GM12878 (cell line): Measurements from ENCODE around the gene ZBTB32. TPM values are rescaled to one million over a fixed set of nuclear protein-coding genes. Genes with fewer than 3 reads are reported as not detected.
A peak's percentile ranks its signal among the peaks of the same experiment; 100 is the strongest.

ENCODE experiments used
- ATAC-seq: fragments of 200-7000 bp; cut with Tn5 transposase; 3 replicates; pipeline ENCODE4 v1.9.1; 2020; ENCODE audit warnings: mild to moderate bottlenecking, moderate library complexity
- BruUV-seq: library from RNA; stranded (reverse); fragments of 400-500 nt; replicated peaks from 2 replicates; lab custom pipeline; 2021; lab: Mats Ljungman, UMichigan
- CTCF ChIA-PET: fragments of 300-600 bp; sonication (Branson Sonifier 250); formaldehyde crosslinking; extraction: SDS; loops from one replicate; lab custom pipeline; 2021; ENCODE audit warnings: inconsistent platforms; lab: Yijun Ruan, JAX
- POLR2A ChIA-PET: fragments of 350-600 bp; formaldehyde crosslinking; extraction: SDS; loops from one replicate; lab custom pipeline; 2021; ENCODE audit warnings: inconsistent platforms; lab: Charles Lee
- RAD21 ChIA-PET: fragments of 300-600 bp; sonication (Branson Sonifier 250); formaldehyde crosslinking; loops from one replicate; lab custom pipeline; 2023; ENCODE audit warnings: antibody characterized with exemption; ENCODE audit not compliant: unreplicated experiment; lab: Charles Lee
- SMC1A ChIA-PET: fragments of 300-600 bp; sonication (Branson Sonifier 250); formaldehyde crosslinking; loops from one replicate; lab custom pipeline; 2023; ENCODE audit not compliant: unreplicated experiment, uncharacterized antibody; lab: Charles Lee
- DNase-seq: peaks from one replicate; pipeline ENCODE4 v3.0.0-alpha.2; 2011; ENCODE audit warnings: low read depth, low spot score
- FAIRE-seq: peaks from 3 replicates; lab custom pipeline; 2011; peaks lifted over from hg19 to GRCh38; lab: Jason Lieb, UNC
- H2AFZ ChIP-seq: 2 replicates; pipeline ENCODE4 v1.6.0; 2011; ENCODE audit warnings: low read depth, low read length, control low read depth; ENCODE audit not compliant: control insufficient read depth
- H3K27ac ChIP-seq: 2 replicates; pipeline ENCODE4 v1.5.1; 2011; ENCODE audit warnings: control low read depth; ENCODE audit not compliant: control insufficient read depth, insufficient read depth
- H3K27me3 ChIP-seq, 2 experiments: replicated peaks in 1 of 2; 2 replicates each; pipeline versions ENCODE4 v1.6.0 to v1.6.1; 2011; ENCODE audit warnings: low read length in 1 of 2; ENCODE audit not compliant: control insufficient read depth in 2 of 2, insufficient read depth in 2 of 2
- H3K36me3 ChIP-seq, 2 experiments: 2 replicates each; pipeline ENCODE4 v1.5.1; 2011; ENCODE audit warnings: low read length in 1 of 2; ENCODE audit not compliant: control insufficient read depth in 2 of 2, insufficient read depth in 2 of 2
- H3K4me1 ChIP-seq: 2 replicates; pipeline ENCODE4 v1.6.1; 2011; ENCODE audit warnings: mild to moderate bottlenecking, low read length, moderate library complexity, mixed read lengths; ENCODE audit not compliant: control insufficient read depth, insufficient read depth
- H3K4me2 ChIP-seq: 2 replicates; pipeline ENCODE4 v1.6.0; 2011; ENCODE audit warnings: control low read depth; ENCODE audit not compliant: control insufficient read depth, insufficient read depth
- H3K4me3 ChIP-seq: fragments of 200-600 bp; sonication (generic); 2 replicates; pipeline ENCODE4 v1.5.1; 2016
- H3K79me2 ChIP-seq: 2 replicates; pipeline ENCODE4 v1.6.0; 2011; ENCODE audit warnings: low read length; ENCODE audit not compliant: control insufficient read depth, insufficient read depth
- H3K9ac ChIP-seq: 2 replicates; pipeline ENCODE4 v1.8.0; 2011; ENCODE audit warnings: low read length, control low read depth, mixed read lengths; ENCODE audit not compliant: control insufficient read depth, insufficient read depth
- H3K9me3 ChIP-seq: replicated peaks from 3 replicates; pipeline ENCODE4 v1.5.1; 2011; ENCODE audit warnings: mild to moderate bottlenecking, low read length; ENCODE audit not compliant: control insufficient read depth, insufficient read depth
- H4K20me1 ChIP-seq: 2 replicates; pipeline ENCODE4 v1.6.0; 2011; ENCODE audit not compliant: control insufficient read depth, insufficient read depth
- ATF7 ChIP-seq: fragments of 450-650 bp; IDR thresholded peaks from 2 replicates; pipeline ENCODE4 v1.6.1; 2016; ENCODE audit warnings: low read depth, mild to moderate bottlenecking
- BRCA1 ChIP-seq: IDR thresholded peaks from 2 replicates; pipeline ENCODE4 v1.6.1; 2011; ENCODE audit warnings: low read depth, low read length, improper control_type of control experiment
- CBX5 ChIP-seq: sonication (generic); IDR thresholded peaks from 2 replicates; pipeline ENCODE4 v1.6.1; 2016; ENCODE audit warnings: low read depth, moderate library complexity, mild to moderate bottlenecking, inconsistent platforms
- DPF2 ChIP-seq: fragments of 450-650 bp; IDR thresholded peaks from 2 replicates; pipeline ENCODE4 v1.6.1; 2017; ENCODE audit warnings: mild to moderate bottlenecking
- GABPA ChIP-seq: IDR thresholded peaks from 2 replicates; pipeline ENCODE4 v1.6.1; 2014; ENCODE audit warnings: antibody characterized with exemption, low read depth, mild to moderate bottlenecking, inconsistent platforms
- HCFC1 ChIP-seq: fragments of 150-350 bp; IDR thresholded peaks from 2 replicates; pipeline ENCODE4 v1.6.1; 2014; ENCODE audit warnings: low read length
- IKZF2 ChIP-seq, 2 experiments: fragments of 450-650 bp; IDR thresholded peaks; 2 replicates each; pipeline ENCODE4 v1.6.1; 2017; ENCODE audit warnings: mild to moderate bottlenecking in 2 of 2, moderate library complexity in 2 of 2
- MAX ChIP-seq: IDR thresholded peaks from 2 replicates; pipeline ENCODE4 v1.6.1; 2012; ENCODE audit warnings: low read depth, low read length, improper control_type of control experiment
- MEF2A ChIP-seq: IDR thresholded peaks from 2 replicates; pipeline ENCODE4 v1.6.1; 2011; ENCODE audit warnings: low read depth, mild to moderate bottlenecking, low read length, moderate library complexity; ENCODE audit not compliant: insufficient read depth
- MTA3 ChIP-seq: IDR thresholded peaks from 2 replicates; pipeline ENCODE4 v1.6.1; 2012; ENCODE audit warnings: low read length, inconsistent platforms, borderline replicate concordance
- MYB ChIP-seq: fragments of 150-350 bp; IDR thresholded peaks from 2 replicates; pipeline ENCODE4 v1.6.1; 2014; ENCODE audit warnings: mild to moderate bottlenecking, low read depth, low read length, borderline replicate concordance
- NFYA ChIP-seq: IDR thresholded peaks from 2 replicates; pipeline ENCODE4 v1.6.1; 2011; ENCODE audit warnings: low read depth, mild to moderate bottlenecking, low read length, improper control_type of control experiment, borderline replicate concordance
- NKRF ChIP-seq: fragments of 450-650 bp; conservative IDR thresholded peaks from 2 replicates; pipeline ENCODE4 v1.6.1; 2017; ENCODE audit warnings: mild to moderate bottlenecking, moderate library complexity
- PKNOX1 ChIP-seq: fragments of 450-650 bp; IDR thresholded peaks from 2 replicates; pipeline ENCODE4 v1.6.1; 2016; ENCODE audit warnings: mild to moderate bottlenecking
- RAD21 ChIP-seq: IDR thresholded peaks from 2 replicates; pipeline ENCODE4 v1.6.1; 2011; ENCODE audit warnings: mild to moderate bottlenecking, low read depth, low read length, moderate library complexity; ENCODE audit not compliant: insufficient read depth
- STAT3 ChIP-seq: IDR thresholded peaks from 2 replicates; pipeline ENCODE4 v1.6.1; 2011; ENCODE audit warnings: low read depth, low read length, improper control_type of control experiment
- TCF3 ChIP-seq: IDR thresholded peaks from 2 replicates; pipeline ENCODE4 v1.6.1; 2012; ENCODE audit warnings: low read depth, mild to moderate bottlenecking, low read length, borderline replicate concordance; ENCODE audit not compliant: insufficient read depth
- YY1 ChIP-seq: IDR thresholded peaks from 2 replicates; pipeline ENCODE4 v1.6.1; 2011; ENCODE audit warnings: low read depth, mild to moderate bottlenecking, low read length
- ZNF384 ChIP-seq: IDR thresholded peaks from 2 replicates; pipeline ENCODE4 v1.6.1; 2012; ENCODE audit warnings: low read depth, mild to moderate bottlenecking, low read length, improper control_type of control experiment, borderline replicate concordance
- ZZZ3 ChIP-seq: IDR thresholded peaks from 2 replicates; pipeline ENCODE4 v1.6.1; 2011; ENCODE audit warnings: low read depth; ENCODE audit not compliant: control insufficient read depth, insufficient read length
- WGBS: methylation state at CpG from one replicate; pipeline ENCODE4 v1.1.6; 2016; ENCODE audit warnings: low lambda C conversion rate; ENCODE audit not compliant: insufficient replicate concordance, insufficient coverage; ENCODE audit errors: missing lambda C conversion rate; 5-methylcytosine and 5-hydroxymethylcytosine counted together
- in situ Hi-C: fragments of 300-500 bp; cut with MboI; formaldehyde crosslinking; loops from 9 replicates; pipeline ENCODE4 v1.14.3; 2018; ENCODE audit warnings: mixed read lengths
- intact Hi-C: fragments of 100-400 bp; cut with micrococcal nuclease; formaldehyde crosslinking; loops from one replicate; pipeline ENCODE4 v1.14.2; 2022; ENCODE audit not compliant: unreplicated experiment
- polyA plus RNA-seq, 11 experiments: library from polyadenylated mRNA; depleted of rRNA in 4 of 11; unstranded in 6 of 11; stranded (reverse) in 5 of 11; fragments of >200 nt; fragmentation: Nextera tagmentation in 4 of 11; fragmentation: Illumina TruSeq in 1 of 11; extraction: Ambion mirVana in 4 of 11; extraction: Trizol in 1 of 11; gene quantifications; 1 replicate in 1 of 11; 2 replicates in 10 of 11; pipeline versions ENCODE4 v1.2.1 to v1.2.3, GENCODE V29; 2011 to 2016; ENCODE audit warnings: inconsistent platforms in 2 of 11, missing spikeins in 2 of 11, low read depth in 1 of 11
- total RNA-seq, 4 experiments: library from RNA; depleted of rRNA in 3 of 4; stranded (reverse); fragments of >200 nt in 3 of 4; fragmentation: Illumina TruSeq in 1 of 4; extraction: Trizol in 1 of 4; gene quantifications; 2 replicates each; pipeline versions ENCODE4 v1.2.1 to v1.2.3, GENCODE V29; 2013 to 2021

Gene ZBTB32
- total and polyA plus RNA-seq, 10 of the 15 experiments (the other 5 are each of a cell fraction or from before 2014, with no cell fraction given): 1.0 to 46.7 (median 16.0) TPM

- CTCF ChIA-PET: interaction anchor here (0.8 to 7.3 kb wide), 7 partner anchors 13 to 206 kb away, joined by 3 to 271 read pairs (median 10); partner anchors contain the start of genes PSENEN and U2AF1L4
- Histone ChIP-seq H3K9ac (peak overlapping the region; percentile 77), H3K36me3 (no peaks in the 10 kb centered on the region; a peak in 1 of 4 replicates), H3K27me3 (no peaks in the 10 kb centered on the region), H3K4me3 (peak overlapping the region; percentile 82), H3K27ac (peak overlapping the region; percentile 95), H3K4me1 (peaks cover 53% of the 10 kb centered on the region), H4K20me1 (no peaks in the 10 kb centered on the region), H3K79me2 (peaks cover 66% of the 10 kb centered on the region), H3K9me3 (no peaks in the 10 kb centered on the region), H3K4me2 (peak overlapping the region; percentile 99), H2AFZ (no peak overlapping the region)
- POLR2A ChIA-PET: interaction anchor here (0.5 to 12.1 kb wide), 5 partner anchors 15 to 489 kb away, joined by 3 to 516 read pairs (median 11); partner anchors contain the start of genes IGFLR1, NFKBID, PSENEN and U2AF1L4
- intact Hi-C loops (loop anchor here (5.0 kb wide), 1 partner anchor 188 kb away; the partner anchor contains the start of genes HCST and NFKBID), in situ Hi-C loops (no loop called here)
- FAIRE-seq: peak; percentile 54
- no TSS peak for BruUV-seq
- ATAC-seq: 0 out of 3 replicates have a peak, but pooled peaks have one; percentile 3
- WGBS: 9% methylated on average over 14 of the region's 14 CpGs
- RAD21 ChIA-PET: interaction anchor here (0.7 to 6.3 kb wide), 7 partner anchors 16 to 67 kb away, joined by 3 to 430 read pairs (median 13); partner anchors contain the start of genes COX6B1, IGFLR1, LIN37 and ZBTB32
- SMC1A ChIA-PET: interaction anchor here (0.7 to 6.3 kb wide), 5 partner anchors 17 to 338 kb away, joined by 3 to 375 read pairs (median 3); partner anchors contain the start of gene ZBTB32
- no peak for DNase-seq
- TF ChIP-seq DPF2 (peak; percentile 41; the same call in 1 of the 2 replicates), IKZF2 (IDR thresholded peaks at IDR 0.05) (peak in 1 of 2 experiments; percentile 21; a peak in 1 of 4 replicates), STAT3 (no peak), BRCA1 (no peak), MTA3 (no peak), ZNF384 (no peak), HCFC1 (no peak), MEF2A (no peak), MAX (no peak), RAD21 (peak; percentile 43), PKNOX1 (no peak), TCF3 (0 out of 2 replicates have a peak, but pooled peaks have one; percentile 22), ATF7 (no peak), MYB (no peak), CBX5 (no peak), NFYA (no peak), GABPA (no peak), ZZZ3 (no peak), YY1 (peak; percentile 50; the same call in 1 of the 2 replicates), NKRF (peak; percentile 51; the same call in 1 of the 2 replicates)
Observed at GRCh38 chr19:35714601-35715354, 10.4 kb downstream of the ZBTB32 start.
